K562 (cell line): ENCODE data around the gene MME. TPM values are rescaled to one million over a fixed set of nuclear protein-coding genes. Genes with fewer than 3 reads are reported as not detected.
A peak's percentile ranks its signal among the peaks of the same experiment; 100 is the strongest.

Source experiments
- ATAC-seq: fragments of 200-7000 bp; cut with Tn5 transposase; 3 replicates; pipeline ENCODE4 v1.9.1; 2020; ENCODE audit warnings: moderate library complexity
- BruUV-seq: library from RNA; stranded (reverse); fragments of 400-500 nt; replicated peaks from 2 replicates; lab custom pipeline; 2021; lab: Mats Ljungman, UMichigan
- CTCF ChIA-PET: fragments of 300-600 bp; formaldehyde crosslinking; extraction: SDS; loops from one replicate; lab custom pipeline; 2021; ENCODE audit warnings: low intra/inter-chr PET ratio; lab: Yijun Ruan, JAX
- POLR2A ChIA-PET: fragments of 300-600, 350-650 bp; sonication (Branson Sonifier 250); formaldehyde crosslinking; extraction: SDS; loops from one replicate; lab custom pipeline; 2021; ENCODE audit warnings: antibody characterized with exemption, inconsistent platforms; lab: Yijun Ruan, JAX
- DNase-seq, 4 experiments: peaks; one replicate each; pipeline versions ENCODE4 v3.0.0 to v3.0.0-alpha.2; 2011 to 2018; ENCODE audit warnings: low spot score in 3 of 4, mixed read lengths in 3 of 4; ENCODE audit errors: extremely low read depth in 1 of 4
- FAIRE-seq: peaks from 2 replicates; lab custom pipeline; 2011; peaks lifted over from hg19 to GRCh38; lab: Jason Lieb, UNC
- H2AFZ ChIP-seq: 2 replicates; pipeline ENCODE4 v1.6.0; 2011; ENCODE audit warnings: low read depth, low read length, control low read depth, inconsistent platforms
- H3K27ac ChIP-seq: fragments of 200-600 bp; 3 replicates; pipeline ENCODE4 v1.8.0; 2011; ENCODE audit warnings: low read depth, mild to moderate bottlenecking, control low read depth, inconsistent platforms, low read length, moderate library complexity, mixed read lengths; ENCODE audit errors: extremely low read depth
- H3K27me3 ChIP-seq, 2 experiments: fragments of 300-600 bp in 1 of 2; 2 replicates in 1 of 2; 3 replicates in 1 of 2; pipeline versions ENCODE4 v1.6.0 to v1.8.0; 2011; ENCODE audit warnings: inconsistent platforms in 2 of 2, low read length in 2 of 2, mild to moderate bottlenecking in 1 of 2, mixed read lengths in 1 of 2, moderate library complexity in 1 of 2; ENCODE audit not compliant: control insufficient read depth in 2 of 2, insufficient read depth in 2 of 2
- H3K36me3 ChIP-seq: fragments of 300-600 bp; 3 replicates; pipeline ENCODE4 v1.8.0; 2011; ENCODE audit warnings: mild to moderate bottlenecking, low read length, inconsistent platforms; ENCODE audit not compliant: control insufficient read depth, insufficient read depth
- H3K4me1 ChIP-seq, 2 experiments: fragments of 200-600 bp in 1 of 2; replicated peaks in 1 of 2; 2 replicates in 1 of 2; 3 replicates in 1 of 2; pipeline versions ENCODE4 v1.5.1 to v1.8.0; 2011; ENCODE audit warnings: inconsistent platforms in 2 of 2, low read length in 2 of 2, mild to moderate bottlenecking in 1 of 2, mixed read lengths in 1 of 2, moderate library complexity in 1 of 2; ENCODE audit not compliant: control insufficient read depth in 2 of 2, insufficient read depth in 2 of 2
- H3K4me2 ChIP-seq: 2 replicates; pipeline ENCODE4 v1.6.1; 2011; ENCODE audit warnings: low read length, control low read depth, inconsistent platforms, mixed read lengths; ENCODE audit not compliant: insufficient read depth
- H3K4me3 ChIP-seq: fragments of 200-600 bp; sonication (generic), shearing (Covaris generic); 2 replicates; pipeline ENCODE4 v1.5.1; 2016; ENCODE audit warnings: control low read depth, inconsistent platforms
- H3K79me2 ChIP-seq: fragments of 200-600 bp; 3 replicates; pipeline ENCODE4 v1.8.0; 2011; ENCODE audit warnings: low read length, inconsistent platforms; ENCODE audit not compliant: control insufficient read depth, insufficient read depth
- H3K9ac ChIP-seq, 2 experiments: 2 replicates each; pipeline versions ENCODE4 v1.6.0 to v1.6.1; 2011; ENCODE audit warnings: low read depth in 2 of 2, low read length in 2 of 2, control low read depth in 1 of 2, inconsistent platforms in 1 of 2, mild to moderate bottlenecking in 1 of 2, mixed read lengths in 1 of 2; ENCODE audit not compliant: insufficient read depth in 1 of 2
- H3K9me1 ChIP-seq: one replicate; pipeline ENCODE4 v1.6.0; 2011; ENCODE audit warnings: inconsistent platforms, mild to moderate bottlenecking, low read length, moderate library complexity; ENCODE audit not compliant: control insufficient read depth, insufficient read depth
- H3K9me3 ChIP-seq: replicated peaks from 2 replicates; pipeline ENCODE4 v1.5.1; 2011; ENCODE audit warnings: low read depth, low read length, inconsistent platforms; ENCODE audit not compliant: control insufficient read depth, insufficient read depth
- H4K20me1 ChIP-seq: replicated peaks from 2 replicates; pipeline ENCODE4 v1.6.1; 2011; ENCODE audit warnings: low read length, inconsistent platforms, mixed read lengths; ENCODE audit not compliant: control insufficient read depth, insufficient read depth
- BCOR ChIP-seq: fragments of 450-650 bp; IDR thresholded peaks from 2 replicates; pipeline ENCODE4 v1.6.1; 2016
- BHLHE40 ChIP-seq: IDR thresholded peaks from 2 replicates; pipeline ENCODE4 v1.6.1; 2011; ENCODE audit warnings: low read length, improper control_type of control experiment
- CEBPG ChIP-seq, 3 experiments: fragments of 200-800 bp in 1 of 3; sonication (Bioruptor generic) in 1 of 3; sonication (generic) in 1 of 3; formaldehyde crosslinking in 1 of 3; IDR thresholded peaks in 2 of 3; conservative IDR thresholded peaks in 1 of 3; 2 replicates each; pipeline versions ENCODE4 v1.6.1 to v1.8.0; 2016 to 2022; ENCODE audit warnings: missing compliant biosample characterization in 2 of 3, missing genetic modification characterization in 2 of 3, mild to moderate bottlenecking in 1 of 3, missing genetic modification reagents in 1 of 3
- CREB1 ChIP-seq, 2 experiments: sonication (generic) in 1 of 2; formaldehyde crosslinking in 1 of 2; IDR thresholded peaks; 2 replicates each; pipeline versions ENCODE4 v1.6.1 to v1.8.0; 2012 to 2022; ENCODE audit warnings: inconsistent platforms in 1 of 2, mild to moderate bottlenecking in 1 of 2, missing genetic modification reagents in 1 of 2, moderate library complexity in 1 of 2
- MAFG ChIP-seq: fragments of 450-650 bp; conservative IDR thresholded peaks from 2 replicates; pipeline ENCODE4 v1.6.1; 2016; ENCODE audit warnings: missing genetic modification characterization, missing compliant biosample characterization
- PRPF4 ChIP-seq: fragments of 200-400 bp; formaldehyde crosslinking; IDR thresholded peaks from one replicate; pipeline ENCODE4 v1.6.1; 2017; ENCODE audit warnings: low read length, low read depth, mild to moderate bottlenecking; ENCODE audit not compliant: insufficient read depth, poor library complexity, severe bottlenecking
- SMAD2 ChIP-seq: fragments of 150-350 bp; IDR thresholded peaks from 2 replicates; pipeline ENCODE4 v1.6.1; 2014; ENCODE audit warnings: low read depth, mild to moderate bottlenecking, low read length
- TCF3 ChIP-seq: sonication (generic); formaldehyde crosslinking; IDR thresholded peaks from 2 replicates; pipeline ENCODE4 v1.4.0; 2020; ENCODE audit warnings: mild to moderate bottlenecking, missing genetic modification reagents
- ZNF224 ChIP-seq: sonication (generic); formaldehyde crosslinking; IDR thresholded peaks from 2 replicates; pipeline ENCODE4 v1.8.0; 2022; ENCODE audit warnings: mild to moderate bottlenecking, missing genetic modification reagents
- ZNF511 ChIP-seq: sonication (generic); formaldehyde crosslinking; IDR thresholded peaks from 2 replicates; pipeline ENCODE4 v1.8.0; 2022; ENCODE audit warnings: mild to moderate bottlenecking, missing genetic modification reagents
- WGBS: fragments of 100-300 bp; shearing (Covaris generic); methylation state at CpG from one replicate; pipeline ENCODE4 v1.1.6; 2016; ENCODE audit warnings: low coverage, mixed read lengths; ENCODE audit not compliant: insufficient coverage; ENCODE audit errors: missing lambda C conversion rate; 5-methylcytosine and 5-hydroxymethylcytosine counted together
- in situ Hi-C: fragments of 300-500 bp; cut with MboI; formaldehyde crosslinking; loops from 4 replicates; pipeline ENCODE4 v1.15.0; 2018; ENCODE audit warnings: inconsistent platforms, mixed read lengths
- intact Hi-C: fragments of 100-400 bp; cut with micrococcal nuclease; formaldehyde crosslinking; loops from 2 replicates; pipeline ENCODE4 v1.14.2; 2022
- polyA plus RNA-seq, 8 experiments: library from polyadenylated mRNA; depleted of rRNA in 4 of 8; stranded (reverse) in 5 of 8; unstranded in 3 of 8; fragments of >200 nt; fragmentation: Nextera tagmentation in 2 of 8; fragmentation: Illumina TruSeq in 1 of 8; extraction: Ambion mirVana in 2 of 8; extraction: Trizol in 1 of 8; gene quantifications; 2 replicates each; pipeline versions ENCODE4 v1.2.1 to v1.2.3, GENCODE V29; 2011 to 2014; ENCODE audit warnings: inconsistent platforms in 1 of 8, missing spikeins in 1 of 8
- total RNA-seq, 7 experiments: library from RNA; depleted of rRNA in 6 of 7; stranded (reverse); fragments of >200 nt in 6 of 7; fragmentation: Illumina TruSeq in 2 of 7; extraction: Trizol in 2 of 7; gene quantifications; 2 replicates each; pipeline versions ENCODE4 v1.2.1 to v1.2.3, GENCODE V29; 2011 to 2021; ENCODE audit warnings: low replicate concordance in 1 of 7

Gene MME
- total and polyA plus RNA-seq, 9 of the 15 experiments (the other 6 are each of a cell fraction or from before 2014, with no cell fraction given), result 0.80 to 8.6 (median 2.5) TPM

- no peak for TF ChIP-seq TCF3 (CRISPR knock-in tag)
- TF ChIP-seq BHLHE40, result no peak
- TF ChIP-seq ZNF511 (CRISPR knock-in tag), result no peak
- TF ChIP-seq SMAD2, result no peak
- no peak for TF ChIP-seq BCOR
Measured at GRCh38 chr3:155080692-155081091, 573 bp downstream of the MME start (continued).

DNA sequence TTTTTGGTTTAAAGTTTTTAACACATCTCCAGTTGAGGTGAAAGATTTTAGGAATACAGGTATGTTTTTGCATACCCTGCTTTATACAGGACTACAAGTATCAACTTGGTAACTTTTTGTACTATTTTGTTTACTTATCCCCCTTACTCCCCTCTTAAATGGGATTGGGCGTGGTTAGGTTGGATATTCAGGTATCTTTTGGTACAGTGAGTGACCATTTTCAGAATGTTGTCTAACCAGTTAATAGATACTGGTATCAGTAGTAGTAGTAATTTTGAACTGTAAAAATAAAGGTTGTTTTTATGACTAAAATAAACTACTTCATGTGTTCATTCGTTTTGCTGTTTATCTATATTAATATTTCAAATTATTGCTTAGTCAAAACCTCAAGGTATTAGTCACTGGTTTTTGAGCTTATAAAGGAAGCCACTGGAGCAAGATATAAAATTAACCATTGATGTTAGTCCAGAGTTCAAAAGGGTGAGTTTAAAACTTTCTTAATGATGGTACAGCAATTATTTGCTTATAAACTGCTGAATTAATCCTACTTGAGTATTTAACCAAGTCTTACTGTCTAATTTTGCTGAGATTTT is 3.3 kb downstream of the MME start:
- no peaks in the 10 kb centered on the region for H4K20me1 ChIP-seq
- peaks cover 0 to 14% of the 10 kb centered on the region in 2 experiments; a peak in 2 of 5 replicates for H3K27me3 ChIP-seq
- no peak overlapping the region for H3K27ac ChIP-seq
- DNase-seq, result no peak
- no peaks in the 10 kb centered on the region for H3K9me3 ChIP-seq
- CTCF ChIA-PET, result no interaction called here
- H3K4me3 ChIP-seq, result no peak overlapping the region
- peaks cover 3 to 14% of the 10 kb centered on the region in 2 experiments; a peak in 3 of 5 replicates for H3K4me1 ChIP-seq
- in situ Hi-C loops (no loop called here), intact Hi-C loops (loop anchor here (5.0 kb wide), 1 partner anchor 131 kb away; no protein-coding TSS in a partner anchor)
- H3K4me2 ChIP-seq, result no peak overlapping the region
- TF ChIP-seq MAFG (tag), result no peak
- no peak for TF ChIP-seq PRPF4
- TF ChIP-seq ZNF224 (CRISPR knock-in tag), result no peak
- no peak for TF ChIP-seq CEBPG (CRISPR knock-in tag; IDR thresholded peaks at IDR 0.05)
- no peak for TF ChIP-seq CEBPG (tag; conservative IDR thresholded peaks at IDR 0.05 in 1 of 2, IDR thresholded peaks at IDR 0.05 in 1 of 2)
- TF ChIP-seq CREB1 (IDR thresholded peaks at IDR 0.05), result no peak
- TF ChIP-seq CREB1 (CRISPR knock-in tag; IDR thresholded peaks at IDR 0.05), result no peak
- TF ChIP-seq, all 486 proteins: peak for 0
- Histone ChIP-seq H3K36me3 (no peaks in the 10 kb centered on the region), H3K9me1 (no peaks in the 10 kb centered on the region), H2AFZ (0 out of 2 replicates have a peak overlapping the region, but pooled peaks have one; percentile 42), H3K9ac (no peak overlapping the region), H3K79me2 (no peaks in the 10 kb centered on the region)
- 15% methylated on average over 2 of the region's 2 CpGs for WGBS
- no TSS peak for BruUV-seq
- FAIRE-seq, result no peak
- ATAC-seq, result no peak
- POLR2A ChIA-PET, result no interaction called here
